C4-2B (cell line): ENCODE data around the gene THBS4.

ENCODE experiments used
- ZFX ChIP-seq: fragments of 450-650 bp; IDR thresholded peaks from 2 replicates; pipeline ENCODE4 v1.6.1; 2017
- TF ChIP-seq, protein P1 (sequence below): fragments of 450-650 bp; conservative IDR thresholded peaks from 2 replicates; pipeline ENCODE4 v1.5.1; 2017; ENCODE audit warnings: mild to moderate bottlenecking

DNA sequence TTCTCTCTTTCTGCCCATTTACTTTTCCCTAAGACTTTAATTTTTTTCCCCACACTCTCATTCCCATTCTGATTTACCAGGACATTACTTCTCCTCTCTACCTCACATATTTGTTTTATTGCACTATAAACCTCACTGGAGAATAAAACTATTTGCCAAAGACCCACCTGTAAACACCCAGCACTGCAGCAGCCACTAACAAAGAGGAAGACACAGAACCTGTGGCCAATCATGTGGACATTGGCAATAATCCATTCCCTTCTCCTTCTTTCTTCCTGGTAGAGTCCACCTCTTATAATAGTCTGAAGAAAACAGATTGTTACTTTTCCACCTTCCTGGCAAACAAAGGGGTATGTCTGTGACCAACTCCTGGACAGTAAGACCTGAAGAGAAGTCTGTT is 8.3 kb upstream of the THBS4 start:
- TF ChIP-seq, protein P1, sequence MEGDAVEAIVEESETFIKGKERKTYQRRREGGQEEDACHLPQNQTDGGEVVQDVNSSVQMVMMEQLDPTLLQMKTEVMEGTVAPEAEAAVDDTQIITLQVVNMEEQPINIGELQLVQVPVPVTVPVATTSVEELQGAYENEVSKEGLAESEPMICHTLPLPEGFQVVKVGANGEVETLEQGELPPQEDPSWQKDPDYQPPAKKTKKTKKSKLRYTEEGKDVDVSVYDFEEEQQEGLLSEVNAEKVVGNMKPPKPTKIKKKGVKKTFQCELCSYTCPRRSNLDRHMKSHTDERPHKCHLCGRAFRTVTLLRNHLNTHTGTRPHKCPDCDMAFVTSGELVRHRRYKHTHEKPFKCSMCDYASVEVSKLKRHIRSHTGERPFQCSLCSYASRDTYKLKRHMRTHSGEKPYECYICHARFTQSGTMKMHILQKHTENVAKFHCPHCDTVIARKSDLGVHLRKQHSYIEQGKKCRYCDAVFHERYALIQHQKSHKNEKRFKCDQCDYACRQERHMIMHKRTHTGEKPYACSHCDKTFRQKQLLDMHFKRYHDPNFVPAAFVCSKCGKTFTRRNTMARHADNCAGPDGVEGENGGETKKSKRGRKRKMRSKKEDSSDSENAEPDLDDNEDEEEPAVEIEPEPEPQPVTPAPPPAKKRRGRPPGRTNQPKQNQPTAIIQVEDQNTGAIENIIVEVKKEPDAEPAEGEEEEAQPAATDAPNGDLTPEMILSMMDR: no peak
- TF ChIP-seq ZFX: no peak
